Activated CD8-positive, alpha-beta memory T cell treated with anti-CD3 and anti-CD28 coated beads for 24 hours (primary cell): ENCODE results near the gene CAPZA1.
A peak's percentile ranks its signal among the peaks of the same experiment; 100 is the strongest.

ENCODE experiments used
- DNase-seq: peaks from one replicate; pipeline ENCODE4 v3.0.0-alpha.2; 2020

CAPZA1 gene

DNA sequence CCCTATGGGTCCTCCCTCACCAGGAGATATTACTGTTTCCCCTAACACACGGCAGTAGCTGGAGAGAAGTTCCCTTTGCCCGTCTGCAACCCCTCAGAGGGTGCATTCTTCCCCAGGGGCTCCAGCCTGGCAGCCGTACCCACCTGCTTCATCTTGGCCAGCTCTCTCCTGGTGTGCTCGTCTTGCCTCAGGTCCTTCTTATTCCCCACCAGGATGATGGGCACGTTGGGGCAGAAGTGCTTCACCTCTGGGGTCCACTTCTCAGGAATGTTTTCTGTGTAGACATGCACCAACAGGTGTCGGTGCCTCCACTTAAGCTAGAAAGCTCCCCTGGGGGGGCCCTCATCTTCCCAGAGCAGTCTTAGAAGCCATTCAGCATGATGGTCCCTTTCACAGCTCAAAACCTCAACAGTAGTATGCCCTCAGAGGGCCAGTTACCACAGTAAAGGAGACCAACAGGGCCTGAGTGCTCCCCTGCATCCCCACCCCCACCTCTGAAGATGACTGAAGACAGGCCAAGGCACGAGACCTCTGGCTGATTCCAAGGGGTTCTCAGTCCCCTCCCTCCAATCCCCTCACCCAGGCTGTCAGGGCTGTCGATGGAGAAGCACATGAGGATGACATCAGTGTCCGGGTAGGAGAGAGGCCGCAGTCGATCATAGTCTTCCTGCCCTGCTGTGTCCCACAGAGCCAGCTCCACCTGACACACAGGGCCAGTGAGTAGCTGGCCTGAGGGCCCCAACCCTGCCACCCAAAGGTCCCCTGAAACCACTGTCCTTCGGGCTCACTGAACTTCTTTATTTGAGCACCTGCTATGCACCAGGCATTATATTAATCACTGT, 83.0 kb downstream of the CAPZA1 start:
- DNase-seq = peak; percentile 52

GRCh38 chr1:112703706-112704105, 84.1 kb downstream of the CAPZA1 start:
- no peak for DNase-seq

GRCh38 chr1:112704391-112704933, 84.8 kb downstream of the CAPZA1 start:
- no peak for DNase-seq

- peak; percentile 70 for DNase-seq
Measured at GRCh38 chr1:112704934-112705627, 85.4 kb downstream of the CAPZA1 start.

DNA sequence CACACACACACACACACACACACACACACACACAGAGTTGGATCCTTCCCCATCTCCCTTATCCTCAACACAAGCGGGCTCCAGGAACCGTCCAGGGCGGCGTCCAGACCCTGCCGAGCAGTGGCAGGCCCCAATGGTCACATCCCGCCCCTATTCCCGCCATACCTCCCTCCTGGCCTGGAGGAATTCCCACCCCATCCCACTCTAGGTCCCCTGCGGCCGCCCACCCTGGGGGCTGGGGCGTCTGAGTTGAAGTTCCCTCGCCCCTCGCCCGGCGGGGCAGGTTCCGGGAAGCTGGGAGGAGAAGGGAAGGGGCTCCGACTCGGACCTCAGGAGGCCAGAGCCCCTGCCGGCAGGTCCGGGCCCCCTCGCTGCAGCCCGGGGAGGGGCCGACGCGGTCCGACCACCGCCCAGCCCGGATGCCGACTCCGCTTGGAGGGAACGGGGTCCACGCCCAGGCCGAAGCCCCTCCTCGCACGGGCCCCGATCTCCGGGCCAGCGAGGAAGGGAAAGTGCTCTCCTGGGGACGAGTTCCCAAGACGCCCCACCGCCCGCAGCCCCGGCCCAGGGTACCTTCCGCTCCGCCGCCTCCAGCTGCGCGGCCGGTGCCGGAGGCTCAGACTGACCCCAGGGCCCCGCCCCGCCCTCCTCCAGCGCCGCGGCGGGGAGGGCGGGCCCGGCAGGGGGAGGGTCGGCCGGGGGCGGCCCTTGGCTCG, 87.0 kb downstream of the CAPZA1 start, which contains the start of gene RHOC:
TSS of gene RHOC (minus strand) at position 623 of the 716 bp plus-strand sequence. CDS start 3,328 bp downstream, outside the sequence.
- DNase-seq = no peak

DNA sequence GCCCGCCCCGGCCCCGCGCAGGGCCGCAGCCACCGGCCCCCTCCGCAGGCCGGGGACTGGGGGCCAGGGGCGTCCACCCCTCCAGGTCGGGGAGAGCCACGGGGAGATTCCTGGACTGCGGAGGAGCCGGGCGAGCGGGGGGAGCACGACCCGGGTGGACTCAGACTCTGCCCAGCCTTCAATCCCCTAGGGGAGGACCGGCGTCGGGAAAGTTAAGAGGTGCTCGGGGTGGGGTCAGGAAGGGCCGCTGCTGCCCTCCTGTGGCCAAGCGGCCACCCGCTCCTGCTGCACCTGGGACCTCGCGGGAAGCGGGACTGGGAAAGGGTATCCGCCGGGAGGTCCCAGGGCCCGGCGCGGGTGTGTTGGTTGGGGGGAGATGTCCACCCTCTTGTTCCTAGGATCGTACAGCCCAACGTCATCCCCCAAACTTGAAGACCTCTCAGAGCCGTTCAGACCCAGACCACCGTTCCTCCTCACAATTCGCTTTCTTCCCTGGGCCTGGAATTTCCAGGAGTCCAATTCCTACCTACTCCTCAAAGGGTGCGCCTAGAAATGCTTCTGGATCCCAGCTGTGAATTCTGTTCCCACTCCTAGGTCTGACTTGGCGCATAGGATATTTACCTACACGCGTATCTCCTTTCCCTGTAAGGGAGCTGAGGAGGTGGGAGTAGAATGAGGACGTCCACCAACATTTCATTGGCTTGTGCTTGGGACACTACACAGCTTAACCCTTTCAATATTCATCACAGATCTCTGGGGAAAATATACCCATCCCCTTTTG, 87.8 kb downstream of the CAPZA1 start:
- peak; percentile 88 for DNase-seq

DNA sequence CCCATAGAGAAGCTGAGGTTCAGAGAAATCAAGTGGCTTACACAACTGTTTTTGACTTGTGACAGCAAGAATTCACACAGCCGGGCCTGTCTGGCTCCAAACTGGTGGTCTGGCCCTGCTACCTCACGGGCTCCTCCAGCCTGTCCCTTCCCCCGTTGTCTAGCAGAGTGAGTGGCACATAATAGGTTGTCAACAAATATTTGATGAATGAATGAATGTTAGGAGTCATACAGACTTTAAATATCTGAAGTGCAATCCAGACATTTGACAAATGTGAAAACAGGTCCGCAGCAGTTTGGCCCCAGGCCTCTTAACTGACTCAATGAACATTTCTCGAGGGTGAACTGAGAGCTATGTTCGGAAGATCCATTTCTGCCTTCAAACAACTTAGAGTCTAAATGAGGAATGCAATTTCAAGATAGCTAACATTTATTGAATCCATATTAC, 88.4 kb downstream of the CAPZA1 start:
- no peak for DNase-seq

GRCh38 chr1:112708489-112708888, 88.9 kb downstream of the CAPZA1 start:
- DNase-seq = no peak

- DNase-seq = no peak
Measured at GRCh38 chr1:112710159-112710558, 90.5 kb downstream of the CAPZA1 start.

DNA sequence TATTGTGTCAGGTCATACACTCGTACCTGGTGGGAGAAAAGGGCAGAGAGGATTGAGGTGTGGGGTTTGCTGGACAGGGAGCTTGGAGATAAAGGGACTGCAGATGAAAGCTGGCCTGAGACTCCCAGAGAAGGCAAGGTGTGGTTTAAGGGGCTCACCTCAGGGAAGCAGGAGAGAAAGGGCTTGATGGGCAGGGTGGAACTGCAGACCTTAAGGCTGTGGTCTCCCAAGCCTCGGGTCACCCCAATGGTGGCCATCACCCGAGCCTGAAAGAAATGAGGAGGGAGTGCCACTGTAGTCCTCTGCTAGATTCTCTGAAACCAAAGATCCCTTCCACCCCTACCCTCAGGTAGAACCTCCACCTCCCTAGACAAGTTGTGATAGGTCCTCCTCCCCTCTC, 91.0 kb downstream of the CAPZA1 start:
- DNase-seq = no peak

GRCh38 chr1:112711041-112711440, 91.4 kb downstream of the CAPZA1 start:
- no peak for DNase-seq

GRCh38 chr1:112711670-112712069, 92.0 kb downstream of the CAPZA1 start:
- no peak for DNase-seq

DNA sequence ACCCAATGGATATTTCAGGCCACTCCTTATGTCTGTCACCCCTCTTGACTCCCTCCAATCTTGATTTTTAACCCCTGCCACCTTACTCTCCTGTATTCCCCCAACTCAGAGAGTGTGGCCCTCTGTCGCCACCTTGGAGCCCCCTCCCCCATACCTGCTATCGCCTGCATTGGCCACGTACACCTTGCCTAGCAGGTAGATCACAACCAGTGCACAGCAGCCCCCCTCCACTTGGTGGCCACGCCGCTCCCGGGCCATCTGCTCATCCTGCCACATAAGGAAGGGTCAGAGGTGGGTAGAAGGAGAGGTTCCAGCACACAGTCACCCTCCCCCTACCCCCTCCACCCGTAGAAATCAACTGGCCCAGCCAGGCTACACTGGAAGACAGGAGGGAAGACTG, 92.6 kb downstream of the CAPZA1 start:
- no peak for DNase-seq

GRCh38 chr1:112712701-112713128, 93.1 kb downstream of the CAPZA1 start:
- DNase-seq = no peak

- DNase-seq = no peak
Measured at GRCh38 chr1:112713466-112714312, 94.1 kb downstream of the CAPZA1 start.

- DNase-seq = peak; percentile 69
Measured at GRCh38 chr1:112714313-112715263, 95.0 kb downstream of the CAPZA1 start.

DNA sequence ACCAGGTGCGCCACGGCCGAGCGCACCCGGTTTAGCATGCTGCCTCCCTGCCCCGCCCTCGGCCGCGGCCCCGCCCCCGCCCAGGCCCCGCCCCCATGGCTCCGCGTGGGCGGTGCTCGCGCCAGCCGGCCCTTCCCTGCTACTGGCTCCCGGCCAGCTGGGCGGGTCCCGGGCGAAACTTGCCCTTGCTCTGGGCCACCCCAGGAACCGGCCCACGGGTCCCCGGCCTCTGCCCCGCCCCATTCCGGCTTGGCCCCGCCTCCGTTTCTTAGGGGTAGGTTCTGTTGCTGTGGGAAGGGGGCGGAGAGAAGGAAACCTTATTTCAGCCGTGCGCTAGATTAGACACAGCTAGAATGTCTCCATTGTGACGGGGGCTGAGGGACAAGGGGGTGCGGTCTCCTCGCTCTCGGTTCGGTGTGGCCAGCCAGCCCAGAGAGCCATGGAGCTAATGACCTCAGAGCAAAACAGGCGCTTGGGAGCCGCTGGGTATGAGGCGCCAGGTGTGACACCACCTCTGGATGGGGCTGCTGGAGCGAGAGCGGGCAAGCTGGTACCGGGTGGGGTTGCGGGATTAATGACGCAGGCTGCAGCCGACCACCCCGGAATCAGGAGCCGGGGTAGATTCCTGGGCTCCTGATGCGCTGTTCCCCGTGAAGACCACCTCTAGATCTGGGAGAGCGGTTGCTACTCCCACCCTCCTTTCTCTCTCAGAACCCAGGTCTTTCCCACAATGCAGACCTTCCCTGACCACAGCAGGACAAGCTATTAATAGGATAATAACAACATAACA, 95.8 kb downstream of the CAPZA1 start, which contains the start of gene PPM1J:
TSS of gene PPM1J (minus strand) at position 69 of the 790 bp plus-strand sequence. CDS start at position 38, 31 bp downstream.
- DNase-seq = peak; percentile 99

DNA sequence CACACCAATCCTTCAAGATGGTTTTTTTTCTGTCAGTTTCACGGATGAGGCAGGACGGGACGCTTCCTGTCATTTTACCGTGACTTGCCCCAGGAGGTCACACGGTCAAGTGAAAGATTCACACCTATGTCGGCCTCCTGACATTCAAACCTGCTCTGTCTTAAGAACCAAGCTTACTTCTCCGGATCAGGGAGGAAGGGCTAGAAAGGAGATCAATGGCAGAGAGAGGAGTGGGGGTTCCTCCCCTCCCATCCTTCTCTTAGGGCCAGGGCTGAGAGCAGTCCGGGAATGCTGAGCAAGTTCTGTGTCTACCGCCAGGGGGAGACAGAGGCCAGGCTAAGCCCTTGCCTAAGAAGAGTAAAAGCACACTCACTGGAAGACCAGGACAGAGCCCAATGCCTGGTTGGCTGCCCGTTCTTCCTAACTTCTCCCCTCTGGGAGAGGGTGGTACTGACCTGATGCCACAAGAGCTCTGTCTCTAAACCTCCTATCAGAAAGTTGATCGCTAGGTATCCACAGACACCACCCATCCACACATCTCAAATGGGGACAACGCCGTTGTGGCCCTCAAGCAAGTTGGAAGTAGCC, 96.6 kb downstream of the CAPZA1 start:
- DNase-seq = peak; percentile 89
